Measurements from ENCODE around the gene PREX1.

DNA sequence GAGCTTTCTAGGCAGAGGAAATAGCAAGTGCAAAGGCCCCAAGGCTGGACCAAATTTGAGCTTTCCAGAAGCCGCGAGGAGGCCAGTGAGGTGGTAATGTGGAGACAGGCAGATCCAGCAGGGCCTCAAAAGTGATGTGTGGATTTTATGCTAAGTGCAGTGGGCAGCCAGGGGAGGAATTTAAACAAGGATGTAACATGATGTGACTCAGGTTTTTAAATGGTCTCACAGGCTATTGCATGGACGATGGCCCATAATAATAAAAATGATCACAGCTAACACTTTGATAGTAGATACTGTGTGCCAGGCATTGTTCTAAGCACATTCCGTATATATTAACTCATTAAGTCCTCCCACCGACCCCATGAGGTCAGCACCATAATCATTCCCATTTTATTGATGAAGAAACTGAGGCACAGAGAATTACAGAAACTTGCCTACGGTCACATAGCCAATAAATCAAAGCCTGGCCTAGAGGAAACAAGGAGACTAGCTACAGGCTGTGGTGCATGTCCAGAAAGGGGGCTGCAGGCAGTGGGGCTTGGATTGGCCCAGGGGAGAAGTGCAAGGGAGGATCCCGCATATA, 18.0 kb upstream of the PREX1 start:
- no peak for TF ChIP-seq CTCF (IDR thresholded peaks at IDR 0.05 in 8 of 11, conservative IDR thresholded peaks at IDR 0.05 in 3 of 11)
- TF ChIP-seq POLR2AphosphoS5 (IDR thresholded peaks at IDR 0.05) = no peak
- no peak for TF ChIP-seq POLR2A (IDR thresholded peaks at IDR 0.05)

All from spleen (tissue), 7 donors.